Measurements from ENCODE around the gene VWA3A. TPM values are rescaled to one million over a fixed set of nuclear protein-coding genes. Genes with fewer than 3 reads are reported as not detected.

VWA3A gene
- total and polyA plus RNA-seq, 2 of the 4 experiments (the other 2 are of a cell fraction) = not detected

DNA sequence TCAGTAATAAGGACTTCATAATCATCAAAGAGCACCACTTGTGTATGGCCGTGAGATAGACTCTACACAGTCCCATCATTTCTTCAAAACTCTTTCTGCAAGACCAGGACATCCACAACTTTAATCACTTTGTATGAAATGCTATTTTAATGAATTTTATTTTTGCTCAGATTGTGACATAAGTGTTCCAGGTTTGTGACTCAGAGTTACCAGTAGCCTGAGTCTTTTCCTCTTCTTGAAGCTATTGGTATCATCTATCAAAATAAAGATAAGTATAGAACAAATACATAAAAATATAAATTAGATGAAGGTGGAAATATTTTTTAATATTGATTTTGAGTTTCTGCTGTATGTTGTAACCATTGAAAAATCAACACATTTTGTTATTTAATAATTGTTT, 16.6 kb upstream of the VWA3A start:
- Histone ChIP-seq H4K20me1 (ENCODE audit: insufficient read depth, low read length) (peaks cover 15% of the 10 kb centered on the region), H3K79me1 (ENCODE audit: low read depth in 1 of 2, low read length in 2 of 2) (peaks cover 15 to 47% of the 10 kb centered on the region in 2 experiments; a peak in 3 of 4 replicates), H2BK15ac (ENCODE audit: low read depth, low read length) (0 out of 3 replicates have a peak overlapping the region, but pooled peaks have one; percentile 40), H3K9me1 (ENCODE audit: insufficient read depth, low read length) (peaks cover 13% of the 10 kb centered on the region), H4K91ac (ENCODE audit: insufficient read depth, low read depth, low read length) (no peak overlapping the region), H4K5ac (ENCODE audit: low read depth, low read length) (no peak overlapping the region), H3K9ac (ENCODE audit: low read depth, low read length) (no peak overlapping the region), H2AK5ac (ENCODE audit: low read depth, low read length) (peak overlapping the region; percentile 80; the same call in 1 of the 2 replicates), H3K27ac (ENCODE audit: insufficient read depth, low read length) (no peak overlapping the region), H2AK9ac (replicated peaks; ENCODE audit: low read depth, low read length, poor library complexity) (no peak overlapping the region), H3K23ac (ENCODE audit: low read depth, low read length) (peak overlapping the region; percentile 55; the same call in 1 of the 2 replicates), H3K4ac (ENCODE audit: low read depth, low read length) (peak overlapping the region; percentile 91), H3K56ac (ENCODE audit: extremely low read depth, insufficient read depth, low read length) (no peak overlapping the region; the same call in 1 of the 2 replicates), H3K4me3 (ENCODE audit: insufficient read depth, low read depth, low read length) (no peak overlapping the region), H3K27me3 (ENCODE audit: control insufficient read depth, insufficient read depth, low read length) (no peaks in the 10 kb centered on the region), H2BK5ac (ENCODE audit: low read depth, low read length, poor library complexity, severe bottlenecking) (peak overlapping the region; percentile 71), H3K18ac (ENCODE audit: low read depth, low read length) (no peak overlapping the region), H4K8ac (ENCODE audit: low read depth in 2 of 2, low read length in 2 of 2) (peak overlapping the region in 1 of 2 experiments; percentile 54; a peak in 1 of 4 replicates), H3K4me1 (ENCODE audit: control insufficient read depth, insufficient read depth, low read length) (peaks cover 12% of the 10 kb centered on the region), H2AFZ (replicated peaks; ENCODE audit: low read length, poor library complexity) (no peak overlapping the region), H2BK20ac (ENCODE audit: low read depth, low read length) (peak overlapping the region; percentile 76), H3K14ac (replicated peaks; ENCODE audit: low read depth, low read length) (peak overlapping the region; percentile 46; the same call in 1 of the 2 replicates), H3K9me3 (ENCODE audit: control insufficient read depth, insufficient read depth, low read length) (no peaks in the 10 kb centered on the region), H2BK120ac (ENCODE audit: low read depth, low read length) (peak overlapping the region; percentile 78), H3K4me2 (ENCODE audit: low read depth, low read length) (no peak overlapping the region), H3K36me3 (ENCODE audit: control insufficient read depth, insufficient read depth, low read length) (no peaks in the 10 kb centered on the region; the same call in 1 of the 2 replicates)
- peak; percentile 19 for DNase-seq
- CTCF ChIA-PET = interaction anchor here (0.6 to 0.9 kb wide), 3 partner anchors 38 to 116 kb away, joined by 3 read pairs; no protein-coding TSS in a partner anchor
- no CpG with 5 or more reads among the region's 1 CpG for WGBS, 2 experiments (ENCODE audit: extremely low coverage in 2 of 2, insufficient read length in 1 of 2)
- peak; percentile 67 for TF ChIP-seq CEBPB (IDR thresholded peaks at IDR 0.05; ENCODE audit: low read depth, low read length)
- no peak for TF ChIP-seq RCOR1 (IDR thresholded peaks at IDR 0.05; ENCODE audit: insufficient replicate concordance, low read length)
- no peak for TF ChIP-seq MAZ (IDR thresholded peaks at IDR 0.05; ENCODE audit: borderline replicate concordance, low read depth, low read length)
- ATAC-seq (ENCODE audit: low read depth) = no peak
- BruUV-seq (replicated peaks) = no TSS peak
- intact Hi-C loops (cut with micrococcal nuclease) (loop anchor here (2.0 kb wide), 1 partner anchor 67 kb away; the partner anchor contains the start of gene MOSMO), dilution Hi-C loops (cut with HindIII; ENCODE audit: low sequenced_read_pairs, unreplicated experiment) (no loop called here), in situ Hi-C loops (cut with MboI; ENCODE audit: low sequenced_read_pairs) (no loop called here)
- POLR2A ChIA-PET (ENCODE audit: unreplicated experiment) = no interaction called here

Measured in IMR-90 (cell line).